ENCODE results near the gene QRICH1. TPM values are rescaled to one million over a fixed set of nuclear protein-coding genes. Genes with fewer than 3 reads are reported as not detected.

QRICH1 gene
- total RNA-seq, 1 experiment from 2014 or later: 87.5 TPM

DNA sequence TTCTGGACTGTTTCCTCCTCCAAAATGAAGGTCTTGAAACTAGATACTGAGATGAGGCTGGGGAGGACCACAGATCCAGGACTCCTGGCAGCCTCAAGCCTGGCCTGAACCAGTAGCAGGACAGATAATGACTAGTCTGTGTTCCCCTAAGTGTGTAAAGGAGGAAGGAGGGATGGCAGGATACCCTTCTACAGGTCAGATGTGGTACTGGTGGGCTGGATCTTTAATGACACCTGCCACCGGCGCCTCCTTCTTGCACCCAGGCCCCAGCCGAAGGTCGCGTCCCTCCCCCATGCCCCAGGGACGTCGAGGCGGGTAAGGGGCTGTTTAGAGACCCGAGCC, 26.2 kb upstream of the QRICH1 start:
- Histone ChIP-seq H3K27me3 (ENCODE audit: insufficient read depth, low read depth) (no peaks in the 10 kb centered on the region), H3K79me2 (ENCODE audit: low read depth) (peaks cover 26% of the 10 kb centered on the region), H3F3A (ENCODE audit: insufficient read depth, low read depth) (peaks cover 29% of the 10 kb centered on the region), H4K20me1 (ENCODE audit: insufficient read depth) (no peaks in the 10 kb centered on the region), H3K4me2 (peak overlapping the region; percentile 99), H3K27ac (peak overlapping the region; percentile 76), H2AFZ (no peak overlapping the region), H3K36me3 (ENCODE audit: low read depth) (peaks cover 11% of the 10 kb centered on the region; the same call in 1 of the 2 replicates), H3K9me2 (ENCODE audit: insufficient read depth) (no peaks in the 10 kb centered on the region), H3K4me3 (peak overlapping the region; percentile 69), H3K9me3 (ENCODE audit: insufficient read depth, low read depth) (no peaks in the 10 kb centered on the region), H3K4me1 (replicated peaks; ENCODE audit: insufficient read depth) (peaks cover 10% of the 10 kb centered on the region)
- POLR2A ChIA-PET (ENCODE audit: unreplicated experiment): interaction anchor here (0.6 kb wide), 1 partner anchor 91 kb away, joined by 3 read pairs; the partner anchor contains the start of gene IMPDH2
- intact Hi-C loops (cut with micrococcal nuclease; ENCODE audit: unreplicated experiment): loop anchor here (1.0 kb wide), 1 partner anchor 12 kb away; no protein-coding TSS in a partner anchor
- CTCF ChIA-PET: no interaction called here
- TF ChIP-seq, protein P1, sequence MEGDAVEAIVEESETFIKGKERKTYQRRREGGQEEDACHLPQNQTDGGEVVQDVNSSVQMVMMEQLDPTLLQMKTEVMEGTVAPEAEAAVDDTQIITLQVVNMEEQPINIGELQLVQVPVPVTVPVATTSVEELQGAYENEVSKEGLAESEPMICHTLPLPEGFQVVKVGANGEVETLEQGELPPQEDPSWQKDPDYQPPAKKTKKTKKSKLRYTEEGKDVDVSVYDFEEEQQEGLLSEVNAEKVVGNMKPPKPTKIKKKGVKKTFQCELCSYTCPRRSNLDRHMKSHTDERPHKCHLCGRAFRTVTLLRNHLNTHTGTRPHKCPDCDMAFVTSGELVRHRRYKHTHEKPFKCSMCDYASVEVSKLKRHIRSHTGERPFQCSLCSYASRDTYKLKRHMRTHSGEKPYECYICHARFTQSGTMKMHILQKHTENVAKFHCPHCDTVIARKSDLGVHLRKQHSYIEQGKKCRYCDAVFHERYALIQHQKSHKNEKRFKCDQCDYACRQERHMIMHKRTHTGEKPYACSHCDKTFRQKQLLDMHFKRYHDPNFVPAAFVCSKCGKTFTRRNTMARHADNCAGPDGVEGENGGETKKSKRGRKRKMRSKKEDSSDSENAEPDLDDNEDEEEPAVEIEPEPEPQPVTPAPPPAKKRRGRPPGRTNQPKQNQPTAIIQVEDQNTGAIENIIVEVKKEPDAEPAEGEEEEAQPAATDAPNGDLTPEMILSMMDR (conservative IDR thresholded peaks at IDR 0.05): no peak
- TF ChIP-seq EZH2 (IDR thresholded peaks at IDR 0.05; ENCODE audit: low read depth): no peak
- no TSS peak for BruUV-seq (replicated peaks)
- no peak for DNase-seq

DNA sequence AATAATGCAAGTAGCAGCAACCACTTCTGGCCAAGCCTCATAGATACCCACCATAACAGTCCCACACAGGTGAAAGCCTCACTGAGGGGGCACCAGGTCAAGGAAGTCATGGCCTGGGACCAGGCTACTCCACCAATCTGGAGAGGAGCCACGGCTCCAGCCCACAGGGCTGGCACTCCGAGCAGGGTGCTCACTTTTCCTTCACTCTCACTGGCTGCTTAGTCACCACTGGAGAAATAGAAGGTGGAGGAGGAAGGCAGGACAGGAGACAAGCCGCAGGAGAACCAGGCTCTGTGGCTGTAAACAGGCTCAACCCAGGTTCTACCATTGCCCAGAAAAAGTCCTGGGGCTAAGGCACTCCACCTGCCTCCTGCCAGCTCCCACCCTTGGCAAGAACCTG, 25.6 kb upstream of the QRICH1 start:
- Histone ChIP-seq H2AFZ (no peak overlapping the region), H3F3A (ENCODE audit: insufficient read depth, low read depth) (peaks cover 29% of the 10 kb centered on the region), H3K79me2 (ENCODE audit: low read depth) (peaks cover 26% of the 10 kb centered on the region), H3K9me2 (ENCODE audit: insufficient read depth) (no peaks in the 10 kb centered on the region), H4K20me1 (ENCODE audit: insufficient read depth) (no peaks in the 10 kb centered on the region), H3K4me3 (peak overlapping the region; percentile 69), H3K36me3 (ENCODE audit: low read depth) (peaks cover 11% of the 10 kb centered on the region; the same call in 1 of the 2 replicates), H3K27me3 (ENCODE audit: insufficient read depth, low read depth) (no peaks in the 10 kb centered on the region), H3K4me1 (replicated peaks; ENCODE audit: insufficient read depth) (peaks cover 10% of the 10 kb centered on the region), H3K4me2 (peak overlapping the region; percentile 99), H3K9me3 (ENCODE audit: insufficient read depth, low read depth) (no peaks in the 10 kb centered on the region), H3K27ac (peak overlapping the region; percentile 76)
- ChIA-PET CTCF (no interaction called here), POLR2A (ENCODE audit: unreplicated experiment) (no interaction called here)
- intact Hi-C loops (cut with micrococcal nuclease; ENCODE audit: unreplicated experiment): no loop called here
- BruUV-seq (replicated peaks): no TSS peak
- no peak for DNase-seq
- TF ChIP-seq, protein P1 (conservative IDR thresholded peaks at IDR 0.05): no peak
- TF ChIP-seq EZH2 (IDR thresholded peaks at IDR 0.05; ENCODE audit: low read depth): no peak

DNA sequence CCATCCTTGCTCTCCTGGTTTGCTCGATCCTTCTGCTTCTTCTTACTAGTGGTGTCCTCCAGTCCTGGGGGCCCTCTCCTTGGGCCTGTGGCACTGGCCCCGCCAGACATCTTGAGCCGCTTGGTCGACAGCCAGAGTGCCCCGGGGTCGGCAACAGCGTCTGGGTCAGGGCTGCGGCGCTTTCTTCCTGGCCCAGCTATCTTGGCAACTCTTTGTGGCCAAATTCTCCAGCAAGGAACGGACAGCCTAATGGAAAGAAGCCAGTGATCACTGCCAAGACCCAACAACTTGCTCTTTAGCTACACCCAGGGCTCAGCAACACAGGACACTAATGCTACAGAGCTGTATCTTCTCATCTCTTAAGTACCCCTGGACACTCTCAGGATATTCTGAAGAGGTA, 25.2 kb upstream of the QRICH1 start:
- peaks cover 26% of the 10 kb centered on the region for H3K79me2 ChIP-seq (ENCODE audit: low read depth)
- intact Hi-C loops (cut with micrococcal nuclease; ENCODE audit: unreplicated experiment): no loop called here
- H3K27me3 ChIP-seq (ENCODE audit: insufficient read depth, low read depth): no peaks in the 10 kb centered on the region
- H2AFZ ChIP-seq: no peak overlapping the region
- H3F3A ChIP-seq (ENCODE audit: insufficient read depth, low read depth): peaks cover 29% of the 10 kb centered on the region
- ChIA-PET POLR2A (ENCODE audit: unreplicated experiment) (interaction anchor here (0.6 kb wide), 1 partner anchor 126 kb away, joined by 3 read pairs; no protein-coding TSS in a partner anchor), CTCF (no interaction called here)
- H3K4me2 ChIP-seq: peak overlapping the region; percentile 99
- H3K9me2 ChIP-seq (ENCODE audit: insufficient read depth): no peaks in the 10 kb centered on the region
- TF ChIP-seq, protein P1 (conservative IDR thresholded peaks at IDR 0.05): no peak
- no peak for TF ChIP-seq EZH2 (IDR thresholded peaks at IDR 0.05; ENCODE audit: low read depth)
- H4K20me1 ChIP-seq (ENCODE audit: insufficient read depth): no peaks in the 10 kb centered on the region
- peak overlapping the region; percentile 69 for H3K4me3 ChIP-seq
- BruUV-seq (replicated peaks): no TSS peak
- H3K36me3 ChIP-seq (ENCODE audit: low read depth): peaks cover 11% of the 10 kb centered on the region; the same call in 1 of the 2 replicates
- no peaks in the 10 kb centered on the region for H3K9me3 ChIP-seq (ENCODE audit: insufficient read depth, low read depth)
- DNase-seq: no peak
- peak overlapping the region; percentile 76 for H3K27ac ChIP-seq
- H3K4me1 ChIP-seq (replicated peaks; ENCODE audit: insufficient read depth): peaks cover 10% of the 10 kb centered on the region
